ENCODE measurements around the gene BLOC1S5.

BLOC1S5 gene

DNA sequence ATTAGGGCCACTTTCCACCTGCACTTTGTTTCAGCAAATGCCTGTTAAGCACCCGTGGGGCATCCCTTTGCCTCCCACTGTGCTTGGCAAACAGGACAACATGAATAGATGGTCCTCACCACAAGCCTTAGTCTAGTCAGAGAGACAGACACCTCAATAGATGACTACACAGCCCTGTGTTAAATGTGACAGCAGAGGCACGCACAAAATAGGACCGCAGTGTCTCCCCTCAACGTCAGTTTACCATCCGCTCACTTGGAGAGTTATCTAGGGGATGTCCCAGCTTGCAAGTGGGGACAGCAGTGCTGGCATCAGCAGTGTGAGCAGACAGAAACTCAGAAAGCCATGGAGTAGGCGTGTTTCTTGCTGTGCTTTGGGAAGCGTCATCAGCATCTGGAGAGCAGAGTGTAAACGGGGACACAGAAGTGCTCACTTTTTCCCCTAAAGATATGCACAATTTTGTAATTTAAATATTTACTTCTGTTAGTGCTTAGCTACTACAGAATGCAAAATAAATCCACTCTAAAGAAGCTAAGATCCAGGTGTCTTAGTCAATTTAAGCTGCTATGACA is 87.6 kb downstream of the BLOC1S5 start:
- H3K36me3 ChIP-seq = no peaks in the 10 kb centered on the region
- peaks cover 10% of the 10 kb centered on the region for H3K4me1 ChIP-seq
- no peaks in the 10 kb centered on the region for H3K27me3 ChIP-seq
- DNase-seq = no peak
- H3K9me3 ChIP-seq = no peaks in the 10 kb centered on the region
- TF ChIP-seq, protein P1, sequence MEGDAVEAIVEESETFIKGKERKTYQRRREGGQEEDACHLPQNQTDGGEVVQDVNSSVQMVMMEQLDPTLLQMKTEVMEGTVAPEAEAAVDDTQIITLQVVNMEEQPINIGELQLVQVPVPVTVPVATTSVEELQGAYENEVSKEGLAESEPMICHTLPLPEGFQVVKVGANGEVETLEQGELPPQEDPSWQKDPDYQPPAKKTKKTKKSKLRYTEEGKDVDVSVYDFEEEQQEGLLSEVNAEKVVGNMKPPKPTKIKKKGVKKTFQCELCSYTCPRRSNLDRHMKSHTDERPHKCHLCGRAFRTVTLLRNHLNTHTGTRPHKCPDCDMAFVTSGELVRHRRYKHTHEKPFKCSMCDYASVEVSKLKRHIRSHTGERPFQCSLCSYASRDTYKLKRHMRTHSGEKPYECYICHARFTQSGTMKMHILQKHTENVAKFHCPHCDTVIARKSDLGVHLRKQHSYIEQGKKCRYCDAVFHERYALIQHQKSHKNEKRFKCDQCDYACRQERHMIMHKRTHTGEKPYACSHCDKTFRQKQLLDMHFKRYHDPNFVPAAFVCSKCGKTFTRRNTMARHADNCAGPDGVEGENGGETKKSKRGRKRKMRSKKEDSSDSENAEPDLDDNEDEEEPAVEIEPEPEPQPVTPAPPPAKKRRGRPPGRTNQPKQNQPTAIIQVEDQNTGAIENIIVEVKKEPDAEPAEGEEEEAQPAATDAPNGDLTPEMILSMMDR (IDR thresholded peaks at IDR 0.05; ENCODE audit: low read depth, low read length) = no peak
- no peak overlapping the region for H3K4me3 ChIP-seq (ENCODE audit: low read depth, low read length)

DNA sequence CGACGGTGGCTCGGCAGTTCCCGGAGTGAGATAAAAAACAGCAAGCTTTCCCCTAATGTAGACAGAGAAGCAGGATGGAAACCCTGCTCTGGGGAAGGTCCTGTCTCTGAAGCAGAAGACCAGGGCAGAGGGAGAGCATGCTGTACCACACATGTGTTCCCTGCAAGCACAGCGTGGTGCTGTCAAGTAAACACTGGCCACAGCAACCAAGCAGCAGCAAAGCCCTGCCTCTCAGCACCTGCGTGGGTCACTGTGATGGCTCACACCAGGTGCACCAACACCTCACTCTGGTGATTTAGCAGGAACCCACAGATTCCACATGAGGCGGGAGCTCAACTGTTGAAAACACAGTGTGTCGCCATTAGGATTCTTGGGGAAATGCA is 88.4 kb downstream of the BLOC1S5 start:
- peak; percentile 36 for DNase-seq
- Histone ChIP-seq H3K4me3 (ENCODE audit: low read depth, low read length) (peak overlapping the region; percentile 50), H3K36me3 (no peaks in the 10 kb centered on the region)

DNA sequence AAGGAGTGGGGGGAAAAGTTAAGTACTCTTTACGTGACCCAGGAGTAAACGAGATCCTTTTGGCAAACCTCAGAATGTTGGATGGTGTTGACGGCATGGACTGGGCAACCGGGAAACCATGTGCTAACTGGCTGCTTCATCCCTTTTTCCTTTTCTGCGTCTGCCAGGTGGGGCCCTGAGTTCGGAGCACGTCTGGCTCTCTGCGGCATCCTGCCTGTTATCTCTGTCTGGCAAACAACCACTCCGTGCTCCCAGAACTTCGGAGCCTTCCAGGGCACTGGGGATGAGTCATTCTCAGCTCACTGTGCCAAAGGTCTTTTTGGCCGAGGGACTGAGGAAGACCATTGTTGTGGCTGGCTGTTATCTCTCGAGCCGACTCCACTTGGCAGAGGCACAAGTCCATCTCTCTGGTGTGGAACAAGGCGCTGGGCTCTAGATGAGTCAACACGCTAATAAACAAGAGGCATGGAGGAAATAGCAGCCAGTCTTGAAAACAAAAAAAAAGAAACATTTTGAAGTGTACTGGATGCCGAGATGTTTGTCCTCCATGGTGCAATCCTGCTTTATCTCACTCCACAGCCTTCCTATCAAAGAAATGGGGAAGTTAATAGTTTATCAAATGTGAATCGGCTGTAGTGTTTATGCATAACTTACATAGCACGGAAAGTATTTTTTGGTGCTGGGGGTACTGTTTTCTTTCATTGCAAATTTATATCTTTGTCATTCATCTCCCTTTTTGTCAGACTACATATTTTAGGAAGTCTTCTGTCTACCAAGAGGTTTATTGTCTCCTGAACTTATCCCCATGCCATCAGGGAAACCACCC is 89.0 kb downstream of the BLOC1S5 start:
- DNase-seq = peak; percentile 91
- H3K36me3 ChIP-seq = no peaks in the 10 kb centered on the region
- peaks cover 10% of the 10 kb centered on the region for H3K4me1 ChIP-seq
- peak overlapping the region; percentile 50 for H3K4me3 ChIP-seq (ENCODE audit: low read depth, low read length)
- no peaks in the 10 kb centered on the region for H3K27me3 ChIP-seq
- TF ChIP-seq, protein P1 (IDR thresholded peaks at IDR 0.05; ENCODE audit: low read depth, low read length) = no peak
- peaks cover 3% of the 10 kb centered on the region; the same call in 1 of the 2 replicates for H3K9me3 ChIP-seq

More for the DNA sequence above, 88.4 kb downstream of the BLOC1S5 start:
- TF ChIP-seq, protein P1 (IDR thresholded peaks at IDR 0.05; ENCODE audit: low read depth, low read length) = no peak
- H3K4me1 ChIP-seq = peaks cover 10% of the 10 kb centered on the region
- H3K27me3 ChIP-seq = no peaks in the 10 kb centered on the region
- H3K9me3 ChIP-seq = no peaks in the 10 kb centered on the region

DNA sequence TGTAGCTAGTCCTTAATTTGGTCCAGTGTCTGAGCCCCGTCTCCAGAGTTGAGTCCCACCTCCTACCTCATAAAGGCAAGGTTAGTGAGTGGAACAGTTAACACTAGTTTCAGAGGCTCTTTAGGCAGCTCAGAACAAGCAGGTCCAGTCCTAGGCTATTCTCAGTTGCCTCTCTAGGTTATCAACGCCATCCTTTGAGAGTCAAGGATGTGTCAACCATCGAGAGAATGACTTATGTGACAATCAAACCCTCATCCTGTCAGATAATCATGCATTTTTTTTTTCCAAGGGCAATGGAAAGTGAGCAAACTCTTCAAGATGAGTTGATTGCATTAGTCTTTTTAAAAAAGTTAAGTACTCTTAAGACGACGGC is 89.6 kb downstream of the BLOC1S5 start:
- H3K36me3 ChIP-seq = no peaks in the 10 kb centered on the region
- H3K4me1 ChIP-seq = peaks cover 10% of the 10 kb centered on the region
- no peak for DNase-seq
- TF ChIP-seq, protein P1 (IDR thresholded peaks at IDR 0.05; ENCODE audit: low read depth, low read length) = no peak
- H3K9me3 ChIP-seq = peaks cover 4% of the 10 kb centered on the region; the same call in 1 of the 2 replicates
- H3K4me3 ChIP-seq (ENCODE audit: low read depth, low read length) = no peak overlapping the region
- no peaks in the 10 kb centered on the region for H3K27me3 ChIP-seq

DNA sequence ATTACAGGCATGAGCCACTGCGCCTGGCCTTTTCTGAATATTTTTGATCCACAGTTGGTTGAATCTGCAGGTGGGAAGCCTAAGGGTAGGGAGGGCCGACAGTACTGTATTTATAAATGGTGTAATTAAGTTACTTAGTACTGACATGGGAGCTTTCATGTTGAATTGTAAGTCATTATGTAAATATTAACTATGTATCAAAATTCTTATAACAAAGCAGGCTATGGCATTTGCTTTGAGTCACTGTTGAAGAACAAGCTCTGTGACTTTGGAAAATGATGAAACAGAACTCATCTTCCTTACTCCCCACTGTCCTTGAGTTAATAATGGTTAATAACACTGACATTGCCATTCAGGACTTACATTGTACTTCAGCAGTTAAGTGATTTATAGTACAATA is 90.6 kb downstream of the BLOC1S5 start:
- Histone ChIP-seq H3K27me3 (no peaks in the 10 kb centered on the region), H3K4me1 (peaks cover 10% of the 10 kb centered on the region), H3K9me3 (peaks cover 4% of the 10 kb centered on the region; the same call in 1 of the 2 replicates), H3K4me3 (ENCODE audit: low read depth, low read length) (no peak overlapping the region), H3K36me3 (no peaks in the 10 kb centered on the region)
- TF ChIP-seq, protein P1 (IDR thresholded peaks at IDR 0.05; ENCODE audit: low read depth, low read length) = no peak
- DNase-seq = no peak

DNA sequence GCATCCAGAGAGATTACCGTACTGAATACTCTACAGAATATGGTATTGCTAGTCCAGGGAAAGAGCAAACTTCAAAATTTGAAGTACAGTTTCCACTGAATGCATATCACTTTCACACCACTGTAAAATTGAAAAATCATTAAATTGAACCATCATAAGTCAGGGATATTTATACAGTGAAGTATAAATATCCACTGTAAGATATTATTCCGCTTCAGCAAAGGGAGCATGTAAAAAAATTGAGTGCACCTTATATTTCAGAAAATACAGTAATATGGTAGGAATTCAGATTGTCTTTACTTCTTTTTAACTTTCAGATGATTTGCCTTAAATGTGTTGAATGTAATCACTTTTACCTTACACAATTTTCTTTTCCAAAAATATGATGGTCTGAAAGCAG is 92.7 kb downstream of the BLOC1S5 start:
- peaks cover 4% of the 10 kb centered on the region; the same call in 1 of the 2 replicates for H3K9me3 ChIP-seq
- DNase-seq = no peak
- H3K4me1 ChIP-seq = peaks cover 6% of the 10 kb centered on the region
- TF ChIP-seq, protein P1 (IDR thresholded peaks at IDR 0.05; ENCODE audit: low read depth, low read length) = no peak
- no peaks in the 10 kb centered on the region for H3K27me3 ChIP-seq
- H3K36me3 ChIP-seq = no peaks in the 10 kb centered on the region
- no peak overlapping the region for H3K4me3 ChIP-seq (ENCODE audit: low read depth, low read length)
